Panc1 (cell line): ENCODE results near the gene MKRN2OS. TPM values are rescaled to one million over a fixed set of nuclear protein-coding genes. Genes with fewer than 3 reads are reported as not detected.

ENCODE experiments used
- ATAC-seq: fragments of 200-7000 bp; cut with Tn5 transposase; 2 replicates; pipeline ENCODE4 v1.9.1; 2020; ENCODE audit warnings: mild to moderate bottlenecking, moderate library complexity
- BruUV-seq: library from RNA; stranded (reverse); fragments of 400-500 nt; replicated peaks from 2 replicates; lab custom pipeline; 2021; lab: Mats Ljungman, UMichigan
- CTCF ChIA-PET: fragments of 300-600 bp; sonication (Branson Sonifier 250); formaldehyde crosslinking; loops from one replicate; lab custom pipeline; 2022; ENCODE audit warnings: antibody characterized with exemption; lab: Charles Lee
- POLR2A ChIA-PET: fragments of 300-600 bp; sonication (Branson Sonifier 250); formaldehyde crosslinking; loops from one replicate; lab custom pipeline; 2022; ENCODE audit warnings: antibody characterized with exemption; lab: Charles Lee
- DNase-seq: peaks from one replicate; pipeline ENCODE4 v3.0.0-alpha.2; 2010; ENCODE audit warnings: low read depth, low spot score
- H3K27ac ChIP-seq: 2 replicates; pipeline ENCODE4 v1.5.1; 2011; ENCODE audit warnings: mild to moderate bottlenecking, low read length, inconsistent platforms
- H3K27me3 ChIP-seq: fragments of 200-500 bp; sonication (Bioruptor generic); 2 replicates; pipeline ENCODE4 v1.6.0; 2014; ENCODE audit warnings: low read length, inconsistent platforms; ENCODE audit not compliant: control insufficient read depth, insufficient read depth
- H3K36me3 ChIP-seq: fragments of 200-500 bp; sonication (Bioruptor generic); 2 replicates; pipeline ENCODE4 v1.5.1; 2014; ENCODE audit warnings: inconsistent platforms, mild to moderate bottlenecking, low read length, moderate library complexity; ENCODE audit not compliant: control insufficient read depth, insufficient read depth
- H3K4me1 ChIP-seq: 2 replicates; pipeline ENCODE4 v1.5.1; 2011; ENCODE audit warnings: inconsistent platforms, mild to moderate bottlenecking, low read length, moderate library complexity; ENCODE audit not compliant: control insufficient read depth, insufficient read depth
- H3K4me3 ChIP-seq, 2 experiments: 2 replicates each; pipeline ENCODE4 v1.5.1; 2011 to 2012; ENCODE audit warnings: low read depth in 2 of 2, low read length in 2 of 2, mild to moderate bottlenecking in 2 of 2, inconsistent platforms in 1 of 2, moderate library complexity in 1 of 2
- H3K9me3 ChIP-seq: fragments of 200-500 bp; sonication (Bioruptor generic); 2 replicates; pipeline ENCODE4 v1.5.1; 2014; ENCODE audit warnings: low read depth, mild to moderate bottlenecking, inconsistent platforms, low read length, moderate library complexity; ENCODE audit not compliant: control insufficient read depth, insufficient read depth
- CTCF ChIP-seq: fragments of 450-650 bp; IDR thresholded peaks from 2 replicates; pipeline ENCODE4 v1.5.1; 2017; ENCODE audit warnings: mild to moderate bottlenecking
- POLR2AphosphoS5 ChIP-seq: IDR thresholded peaks from 2 replicates; pipeline ENCODE4 v1.6.1; 2012; ENCODE audit warnings: mild to moderate bottlenecking, low read depth, low read length, moderate library complexity
- REST ChIP-seq, 2 experiments: IDR thresholded peaks; 2 replicates each; pipeline ENCODE4 v1.6.1; 2011 to 2012; ENCODE audit warnings: low read depth in 2 of 2, control low read depth in 1 of 2, low read length in 1 of 2, mild to moderate bottlenecking in 1 of 2, moderate library complexity in 1 of 2; ENCODE audit not compliant: insufficient read depth in 1 of 2
- SIN3A ChIP-seq: IDR thresholded peaks from 2 replicates; pipeline ENCODE4 v1.6.1; 2012; ENCODE audit warnings: low read depth, mild to moderate bottlenecking, low read length, moderate library complexity, borderline replicate concordance; ENCODE audit not compliant: insufficient read depth
- TCF7L2 ChIP-seq: IDR thresholded peaks from 2 replicates; pipeline ENCODE4 v1.6.1; 2011; ENCODE audit warnings: mild to moderate bottlenecking, low read depth, low read length, inconsistent platforms
- in situ Hi-C: cut with HindIII; loops from 2 replicates; pipeline ENCODE4 v1.10.0; 2016; ENCODE audit warnings: low sequenced_read_pairs, low pct_unique_long_range_greater_than_20kb
- intact Hi-C: fragments of 100-400 bp; cut with micrococcal nuclease; formaldehyde crosslinking; loops from one replicate; pipeline ENCODE4 v1.10.0; 2022; ENCODE audit not compliant: unreplicated experiment
- total RNA-seq: library from RNA; stranded (reverse); gene quantifications from one replicate; pipeline ENCODE4 v1.2.1, GENCODE V29; 2021; ENCODE audit not compliant: unreplicated experiment

Gene MKRN2OS
- total RNA-seq, 1 experiment from 2014 or later: not detected

GRCh38 chr3:12527757-12528143 is 17.5 kb downstream of the MKRN2OS start:
- H3K4me1 ChIP-seq: no peaks in the 10 kb centered on the region
- no peak overlapping the region for H3K27ac ChIP-seq
- H3K9me3 ChIP-seq: no peaks in the 10 kb centered on the region
- H3K36me3 ChIP-seq: peaks cover under 1% of the 10 kb centered on the region; the same call in 1 of the 2 replicates
- ATAC-seq (no peak), DNase-seq (no peak)
- TF ChIP-seq TCF7L2 (no peak), REST (IDR thresholded peaks at IDR 0.05; ENCODE audit: insufficient read depth in 1 of 2, low read depth in 2 of 2, low read length in 1 of 2) (no peak), CTCF (no peak), SIN3A (no peak), POLR2AphosphoS5 (no peak)
- CTCF ChIA-PET: no interaction called here
- POLR2A ChIA-PET: no interaction called here
- intact Hi-C loops: no loop called here
- H3K4me3 ChIP-seq: no peak overlapping the region
- in situ Hi-C loops: no loop called here
- no peaks in the 10 kb centered on the region for H3K27me3 ChIP-seq
- BruUV-seq: no TSS peak

- POLR2A ChIA-PET: no interaction called here
- DNase-seq: no peak
- Histone ChIP-seq H3K9me3 (no peaks in the 10 kb centered on the region), H3K27ac (no peak overlapping the region), H3K36me3 (no peaks in the 10 kb centered on the region), H3K4me3 (no peak overlapping the region), H3K4me1 (no peaks in the 10 kb centered on the region), H3K27me3 (no peaks in the 10 kb centered on the region)
- TF ChIP-seq REST (IDR thresholded peaks at IDR 0.05; ENCODE audit: insufficient read depth in 1 of 2, low read depth in 2 of 2, low read length in 1 of 2) (no peak), TCF7L2 (no peak), SIN3A (no peak), POLR2AphosphoS5 (no peak), CTCF (no peak)
- CTCF ChIA-PET: interaction anchor here (1.0 kb wide), 1 partner anchor 388 kb away, joined by 3 read pairs; no protein-coding TSS in a partner anchor
- in situ Hi-C loops (no loop called here), intact Hi-C loops (no loop called here)
- no TSS peak for BruUV-seq
- ATAC-seq: no peak
These were observed 22.6 kb downstream of the MKRN2OS start for GRCh38 chr3:12522721-12523120.
